Kidney tubule cell (primary cell): Measurements from ENCODE around the gene TMEM131L.
"Not testable (repeated sequence)": the region's sequence is repeated elsewhere in the genome, so short reads cannot be mapped to it uniquely, and the experiment has no call there.

Experiments used
- DNase-seq: peaks from one replicate; pipeline ENCODE4 v3.0.0-alpha.2; 2018; ENCODE audit warnings: low spot score

TMEM131L gene

GRCh38 chr4:153655928-153656327 is 189.8 kb downstream of the TMEM131L start:
- no peak for DNase-seq

- DNase-seq = no peak
These were observed 195.2 kb downstream of the TMEM131L start for GRCh38 chr4:153661215-153661822.

- no peak for DNase-seq
These were observed 195.7 kb downstream of the TMEM131L start for GRCh38 chr4:153661908-153662307.

GRCh38 chr4:153663667-153664066 is 197.5 kb downstream of the TMEM131L start:
- DNase-seq = no peak

- not testable (repeated sequence) for DNase-seq
These were observed 200.3 kb downstream of the TMEM131L start for GRCh38 chr4:153666505-153666904.

GRCh38 chr4:153668647-153669046 is 202.5 kb downstream of the TMEM131L start:
- no peak for DNase-seq

- DNase-seq = no peak
These were observed 203.7 kb downstream of the TMEM131L start for GRCh38 chr4:153669838-153670237.

- peak; percentile 66 for DNase-seq
These were observed 210.3 kb downstream of the TMEM131L start for GRCh38 chr4:153676486-153676885.

GRCh38 chr4:153676984-153677383 is 210.8 kb downstream of the TMEM131L start:
- peak; percentile 95 for DNase-seq

- DNase-seq = no peak
These were observed 213.3 kb downstream of the TMEM131L start for GRCh38 chr4:153679486-153679885.

GRCh38 chr4:153683763-153684181 is 217.6 kb downstream of the TMEM131L start:
- no peak for DNase-seq

- peak; percentile 67 for DNase-seq
These were observed 218.2 kb downstream of the TMEM131L start, which contains the start of gene TLR2 for GRCh38 chr4:153684182-153684970. Gene TLR2, plus strand, starts transcription at chr4:153684280. Its CDS starts 18,628 bp downstream, at chr4:153702908.

- DNase-seq = no peak
These were observed 218.8 kb downstream of the TMEM131L start for GRCh38 chr4:153684971-153685371.
